ENCODE data around the gene MCAT. TPM values are rescaled to one million over a fixed set of nuclear protein-coding genes. Genes with fewer than 3 reads are reported as not detected.

The MCAT gene
- total RNA-seq, 1 donor from 2014 or later, result 9.0 TPM

DNA sequence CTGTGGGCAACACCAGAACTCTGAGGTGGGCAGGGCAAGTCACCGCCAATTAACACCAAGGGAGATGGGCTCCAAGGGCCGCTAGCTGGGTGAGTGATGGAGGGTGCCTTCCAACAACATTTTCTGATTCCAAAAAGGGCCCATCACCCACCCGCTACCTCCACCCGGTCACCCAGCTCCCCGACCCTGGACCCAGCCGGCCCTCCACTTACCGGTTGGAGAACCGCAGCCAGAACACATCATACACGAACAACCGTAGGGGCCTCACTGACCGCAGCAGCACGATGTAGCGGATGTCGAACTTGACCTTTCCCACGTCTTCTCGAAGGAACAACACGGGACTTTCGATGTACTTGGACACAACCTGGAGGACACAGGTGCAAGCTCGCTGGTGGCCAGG is 29.0 kb upstream of the MCAT start:
- no peak for DNase-seq

DNA sequence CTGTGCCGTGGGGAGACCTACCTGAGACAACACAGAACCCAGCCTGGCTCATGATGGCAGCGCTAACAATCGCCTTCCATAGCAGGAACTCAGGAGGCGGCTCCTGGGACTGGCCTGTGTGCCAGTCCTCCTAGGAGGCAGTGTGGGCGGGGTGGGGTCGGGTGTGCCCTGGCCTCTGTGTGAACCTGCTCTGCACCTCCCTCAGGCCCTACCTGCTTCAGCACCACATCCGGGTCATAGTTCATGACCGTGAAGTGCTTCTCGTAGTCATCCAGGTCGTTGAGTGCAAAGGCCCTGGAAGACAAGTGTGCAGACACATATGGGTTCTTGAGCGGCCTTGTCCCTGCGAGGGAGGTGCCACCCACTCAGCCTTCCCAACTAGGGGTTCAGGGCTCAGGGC is 28.4 kb upstream of the MCAT start:
- DNase-seq, result no peak

- DNase-seq, result no peak
Observed at GRCh38 chr22:43171019-43171491, 27.9 kb upstream of the MCAT start.

GRCh38 chr22:43170131-43170480 is 26.9 kb upstream of the MCAT start:
- DNase-seq, result no peak

GRCh38 chr22:43169310-43170130 is 26.3 kb upstream of the MCAT start:
- no peak for DNase-seq

DNA sequence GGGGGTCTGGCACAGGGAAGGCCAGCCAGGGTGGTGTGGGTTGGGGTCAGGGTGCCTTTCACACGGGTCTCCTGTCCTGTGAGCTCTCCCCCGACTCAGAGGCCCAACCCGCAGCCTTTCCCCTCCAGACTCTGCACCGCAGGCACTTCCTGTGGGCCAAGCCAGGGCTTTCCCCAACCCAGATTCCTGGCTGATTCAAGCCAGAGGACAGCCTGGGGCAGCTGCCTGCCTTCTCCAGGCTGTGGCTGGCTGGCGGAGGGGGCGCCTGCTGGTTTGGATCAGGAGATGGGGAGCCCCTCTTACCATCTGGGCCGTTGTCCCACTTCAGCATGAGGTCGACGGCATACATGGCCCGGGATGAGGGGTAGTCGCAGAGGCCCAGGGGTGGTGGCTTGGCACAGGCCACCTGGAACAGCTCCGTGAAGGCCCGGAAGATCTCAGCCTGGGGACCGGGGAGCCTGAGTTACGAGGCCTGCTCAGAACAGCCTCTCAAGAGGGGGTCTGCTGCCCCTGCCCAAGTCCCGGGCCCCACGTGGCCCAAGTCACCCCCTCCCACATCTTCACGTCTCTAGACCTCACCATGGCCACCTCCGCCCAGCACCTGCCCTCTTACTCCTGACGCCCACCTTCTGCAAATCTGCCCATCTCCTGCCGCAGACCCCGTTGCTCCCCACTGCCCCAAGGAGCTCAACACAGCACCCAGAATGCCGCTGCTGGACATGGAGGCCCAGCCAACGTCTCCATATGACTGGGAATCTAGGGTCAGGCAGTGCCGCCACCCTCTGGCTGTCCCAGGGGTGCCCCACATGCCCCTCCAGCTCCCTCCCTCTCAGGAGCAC is 25.5 kb upstream of the MCAT start:
- no peak for DNase-seq

DNA sequence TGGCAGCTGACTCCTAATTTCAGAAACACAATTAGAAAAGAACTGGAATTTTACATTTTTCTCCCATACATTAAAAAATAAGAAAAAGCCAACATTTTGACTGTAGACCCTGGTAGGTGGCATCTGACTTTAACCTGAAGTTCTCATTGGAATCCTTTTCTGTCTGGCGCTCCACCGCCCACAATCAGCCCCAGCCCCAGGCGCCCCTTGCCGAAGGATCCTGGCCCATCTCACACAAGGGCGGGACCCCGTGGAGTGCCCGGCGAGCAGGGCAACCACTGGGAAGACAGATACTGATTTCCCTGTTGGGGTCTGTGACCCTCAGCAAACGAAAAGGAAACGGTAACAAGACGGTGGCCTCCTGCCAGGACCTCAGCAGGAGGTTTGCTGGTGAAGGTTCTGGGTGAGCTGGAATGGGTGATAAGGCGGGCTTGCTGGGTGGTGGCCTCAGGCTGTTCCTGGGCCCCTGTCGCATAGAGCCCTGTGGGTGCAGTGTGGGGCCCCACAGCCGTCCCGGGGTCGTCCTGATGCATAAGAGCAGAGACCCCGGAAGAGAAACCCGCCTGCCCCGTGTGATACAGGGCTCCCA is 23.9 kb upstream of the MCAT start:
- no peak for DNase-seq

DNA sequence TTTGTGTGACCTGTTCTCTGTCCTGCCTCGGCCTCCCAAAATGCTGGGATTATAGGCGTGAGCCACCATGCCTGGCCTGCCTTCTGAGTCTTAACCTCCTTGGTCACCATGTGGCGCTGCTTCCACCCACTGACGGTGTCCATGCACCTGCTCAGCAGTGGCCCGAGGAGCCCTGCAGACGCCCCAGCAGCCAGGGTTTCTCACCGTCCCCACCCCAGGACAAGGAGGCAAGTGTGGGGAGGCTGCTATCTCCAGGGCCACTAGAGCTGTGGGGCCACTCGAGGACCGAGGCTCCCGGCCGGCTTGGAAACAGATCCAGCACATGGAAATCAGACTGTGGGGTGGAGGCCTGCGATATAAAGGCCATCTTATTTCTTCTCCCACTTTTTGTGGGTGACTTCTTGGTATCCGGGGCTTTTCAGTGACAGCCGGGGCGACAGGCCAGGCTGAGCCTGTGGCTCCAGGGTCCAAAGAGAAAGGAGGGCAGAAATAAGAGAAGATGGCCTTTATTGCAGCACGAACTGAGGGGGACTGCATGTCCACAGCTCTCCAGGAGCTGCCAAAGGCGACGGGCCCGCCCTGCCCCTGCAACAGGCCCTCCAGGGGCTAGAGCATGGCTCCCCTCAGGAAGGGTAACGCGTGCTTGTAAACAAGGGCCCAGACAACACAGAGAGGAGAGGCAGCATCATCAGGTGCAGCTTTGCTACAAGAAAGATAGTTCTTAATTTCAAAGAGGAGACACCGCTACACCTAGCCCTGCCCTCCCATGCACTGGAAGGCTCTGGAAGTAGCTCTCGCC is 23.1 kb upstream of the MCAT start:
- DNase-seq, result no peak

DNA sequence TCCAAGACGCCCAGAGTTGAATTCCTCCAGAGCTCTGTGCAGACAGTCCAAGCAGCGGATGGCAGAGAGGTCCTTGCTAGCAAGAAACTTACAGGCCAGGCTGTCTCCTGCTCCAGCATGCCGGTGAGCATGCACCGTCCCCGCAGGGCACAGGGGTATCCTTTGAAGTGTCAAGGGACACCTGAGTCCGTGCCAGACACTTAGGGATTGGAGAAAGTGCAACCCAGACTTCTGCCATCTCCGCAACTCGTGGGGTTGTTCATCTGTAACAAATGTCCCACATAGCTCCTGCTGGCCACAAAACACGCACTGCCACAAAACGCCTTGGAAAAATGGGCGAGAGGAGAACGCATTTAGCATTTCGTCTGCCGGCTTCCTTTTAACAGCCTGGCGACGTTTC is 21.4 kb upstream of the MCAT start:
- DNase-seq, result no peak

DNA sequence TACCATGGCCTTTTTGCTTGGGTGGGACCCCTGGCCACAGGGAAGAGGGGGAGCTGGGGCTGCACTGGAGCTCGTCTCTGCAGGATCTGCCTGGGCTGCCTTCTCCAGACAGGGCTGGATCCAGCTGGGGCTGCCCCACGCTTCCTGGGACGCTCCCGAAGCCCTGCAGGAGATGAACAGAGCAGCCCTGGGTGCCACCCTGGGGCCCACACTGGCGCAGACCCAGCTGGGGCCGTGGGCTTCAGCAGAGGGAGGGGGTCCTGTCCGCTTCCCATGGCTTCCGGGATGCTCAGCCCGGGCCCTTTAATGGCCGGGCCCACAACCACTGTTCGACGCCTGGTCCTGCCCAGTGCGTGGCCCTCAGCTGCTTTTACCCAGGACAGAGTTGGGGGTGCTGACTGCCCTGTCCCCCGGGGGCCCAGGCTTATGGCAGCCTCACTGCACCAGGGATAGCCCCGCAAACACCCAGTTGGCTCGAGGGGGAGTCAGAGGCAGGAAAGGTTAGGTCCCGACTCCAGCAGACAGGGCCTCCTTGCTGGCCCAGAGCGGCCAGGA is 20.1 kb upstream of the MCAT start:
- DNase-seq, result no peak

DNA sequence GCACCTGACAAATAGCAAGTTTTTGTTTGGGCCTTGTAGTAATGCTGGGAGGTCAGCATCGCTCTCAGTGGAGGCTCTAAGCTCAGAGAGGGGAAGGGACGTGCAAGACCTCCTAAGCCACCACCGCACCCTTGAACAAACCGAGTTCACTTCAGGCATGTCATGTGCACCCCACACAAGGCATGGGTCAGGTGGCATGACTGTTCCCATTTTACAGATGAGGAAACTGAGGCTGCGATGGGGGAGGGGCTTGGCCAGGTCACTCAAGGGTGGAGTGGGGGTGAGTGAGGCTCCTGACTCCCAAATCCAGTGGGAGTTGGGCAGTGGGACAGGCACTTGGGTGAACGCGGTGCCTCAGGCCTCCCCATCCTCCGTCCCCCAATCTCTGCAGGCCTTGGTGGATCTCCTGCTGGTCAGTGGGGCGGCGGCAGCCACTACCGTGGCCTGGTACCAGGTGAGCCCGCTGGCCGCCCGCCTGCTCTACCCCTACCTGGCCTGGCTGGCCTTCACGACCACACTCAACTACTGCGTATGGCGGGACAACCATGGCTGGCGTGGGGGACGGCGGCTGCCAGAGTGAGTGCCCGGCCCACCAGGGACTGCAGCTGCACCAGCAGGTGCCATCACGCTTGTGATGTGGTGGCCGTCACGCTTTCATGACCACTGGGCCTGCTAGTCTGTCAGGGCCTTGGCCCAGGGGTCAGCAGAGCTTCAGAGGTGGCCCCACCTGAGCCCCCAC is 19.4 kb upstream of the MCAT start:
- DNase-seq, result no peak

- no peak for DNase-seq
Observed at GRCh38 chr22:43160497-43161126, 17.4 kb upstream of the MCAT start.

DNA sequence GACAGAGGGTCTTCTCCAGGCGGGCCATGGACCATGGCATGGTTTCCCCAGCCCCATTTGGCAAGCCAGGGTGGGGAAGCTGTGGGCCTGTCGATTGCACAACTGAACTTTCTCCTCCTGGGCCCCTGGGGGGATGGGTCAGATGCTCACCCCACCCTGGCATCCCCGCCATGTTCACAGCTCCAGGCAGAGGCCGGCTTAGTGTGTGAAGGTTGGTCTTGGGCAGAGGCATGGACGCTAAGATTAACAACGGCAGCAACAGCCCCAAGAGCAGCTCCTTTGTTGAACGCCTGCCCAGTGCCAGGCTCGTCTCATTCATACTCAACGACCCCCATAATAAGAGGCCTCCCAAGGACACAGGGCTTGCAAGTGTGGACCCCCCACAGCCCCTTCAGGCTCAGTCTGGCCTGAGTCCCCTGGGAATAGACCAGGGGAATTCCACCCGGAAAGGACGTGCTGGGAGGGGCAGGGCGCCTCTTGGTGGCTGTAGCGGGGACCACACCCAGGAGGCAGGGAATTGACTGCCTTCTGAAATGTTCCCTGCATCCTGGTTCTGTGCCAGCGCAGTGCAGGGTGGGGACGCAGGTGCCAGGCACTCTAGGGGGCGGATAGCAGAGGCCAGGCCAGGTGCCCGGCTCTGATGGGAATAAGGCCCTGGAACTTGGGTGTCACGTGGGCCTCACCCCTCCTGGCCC is 16.4 kb upstream of the MCAT start:
- no peak for DNase-seq

- no peak for DNase-seq
Observed at GRCh38 chr22:43158778-43159483, 15.7 kb upstream of the MCAT start.

- DNase-seq, result no peak
Observed at GRCh38 chr22:43157874-43158546, 14.8 kb upstream of the MCAT start.

DNA sequence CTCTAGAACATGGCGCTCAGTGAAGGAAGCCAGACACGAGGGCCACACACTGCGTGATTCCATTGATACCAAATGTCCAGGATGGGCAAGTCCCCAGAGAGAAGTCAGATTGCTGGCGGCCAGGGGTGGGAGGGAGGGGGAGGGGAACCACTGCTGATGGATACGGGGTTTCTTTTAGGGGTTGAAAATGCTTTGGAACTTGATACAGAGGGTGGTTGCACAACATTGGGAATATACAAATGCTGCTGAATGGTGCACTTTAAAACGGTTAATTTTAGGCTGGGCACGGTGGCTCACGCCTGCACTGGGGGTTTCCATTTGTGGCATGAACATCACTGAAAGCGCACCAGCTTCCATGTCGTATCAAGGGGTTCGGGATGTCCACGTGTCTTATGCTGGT is 13.2 kb upstream of the MCAT start:
- no peak for DNase-seq

DNA sequence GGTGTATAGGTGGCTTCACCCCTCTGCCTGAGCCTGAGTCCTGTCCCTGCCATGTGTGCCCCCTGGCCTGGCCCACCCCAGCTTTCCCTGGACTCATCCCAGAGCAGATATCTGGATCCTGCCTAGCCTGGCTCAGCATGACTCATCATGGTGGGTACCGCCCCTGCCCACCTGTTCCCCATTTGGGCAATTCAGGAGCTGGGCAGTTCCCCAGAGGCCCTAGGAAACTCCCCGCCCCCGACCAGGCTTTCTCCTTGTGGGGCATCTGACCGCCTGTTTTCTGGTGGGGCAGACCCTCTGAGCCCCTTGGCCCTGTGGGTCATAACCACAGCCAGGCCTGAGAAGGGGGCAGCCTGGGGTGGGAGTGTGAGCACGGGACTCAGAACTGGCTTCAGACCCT is 12.6 kb upstream of the MCAT start:
- peak; percentile 46 for DNase-seq

DNA sequence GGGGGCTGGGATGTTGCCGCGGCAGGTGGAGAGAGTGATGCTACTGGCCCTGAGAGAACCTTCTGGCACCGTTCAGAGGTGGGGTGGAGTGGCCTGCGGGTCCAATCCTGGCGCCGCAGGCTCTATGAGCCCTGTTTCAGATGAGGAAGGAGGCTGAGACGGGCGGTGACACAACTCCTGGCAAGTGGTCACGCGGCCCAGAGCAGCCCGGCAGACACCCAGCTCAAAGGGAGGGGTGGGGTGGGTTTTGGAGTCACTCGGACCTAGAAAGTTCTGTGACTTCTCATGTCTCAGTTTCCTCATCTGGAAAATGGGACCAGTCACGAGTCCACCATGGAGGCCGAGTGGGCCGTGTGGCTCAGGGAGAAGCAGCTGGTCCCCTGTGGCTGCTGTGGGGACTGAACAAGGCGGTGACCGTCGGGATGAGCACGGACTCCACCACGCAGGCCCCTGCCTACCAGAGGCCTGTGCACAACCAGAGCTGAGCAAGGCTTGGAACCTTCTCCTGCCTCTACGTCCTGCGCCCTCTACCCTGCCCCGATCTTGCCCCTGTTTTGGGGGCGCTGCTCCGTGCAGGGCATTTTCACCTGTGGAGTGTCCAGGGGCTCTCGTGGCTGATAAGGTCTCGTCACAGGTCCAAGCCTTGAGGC is 11.8 kb upstream of the MCAT start:
- no peak for DNase-seq

Measured in tongue (tissue), 2 donors.